ENCODE results near the gene PLEKHM3.
"Not testable (repeated sequence)": the region's sequence is repeated elsewhere in the genome, so short reads cannot be mapped to it uniquely, and the experiment has no call there.

The PLEKHM3 gene

DNA sequence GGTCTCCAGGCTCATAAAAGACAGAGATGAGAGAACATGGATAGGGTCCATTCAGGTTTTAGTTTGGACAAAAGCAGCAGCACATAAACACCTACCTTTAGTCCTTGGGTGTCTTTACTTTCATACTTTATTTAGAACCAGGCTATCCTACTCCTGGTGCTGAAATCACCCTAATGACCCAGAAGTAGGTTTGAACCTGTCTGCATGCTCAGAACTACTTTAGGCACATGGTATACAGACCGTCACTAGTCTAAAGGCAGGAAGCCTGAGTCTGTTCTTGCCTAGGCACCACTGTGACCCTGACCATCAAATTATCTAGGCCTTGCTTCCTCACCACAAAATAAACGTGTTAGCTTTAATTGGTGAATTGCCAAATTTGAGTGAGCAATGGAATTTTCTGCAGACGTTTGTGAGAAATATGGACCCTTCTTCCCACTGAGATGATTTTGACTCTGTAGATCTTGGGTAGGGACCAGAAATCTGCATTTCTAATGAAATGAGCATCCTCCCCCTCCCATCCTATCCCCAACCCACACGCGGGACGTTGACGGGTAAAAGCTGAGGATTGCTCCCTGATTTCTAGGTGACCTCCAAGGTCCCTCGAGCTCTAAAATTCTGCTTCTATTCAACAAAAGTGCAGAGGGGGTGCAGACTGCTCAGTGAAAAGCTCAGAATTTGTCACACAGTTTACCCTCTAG is 75.1 kb downstream of the PLEKHM3 start:
- H3K36me3 Mint-ChIP-seq (ENCODE audit: insufficient read depth), result peaks cover 2% of the 10 kb centered on the region
- H3K9me3 Mint-ChIP-seq, result no peaks in the 10 kb centered on the region
- H3K4me3 Mint-ChIP-seq, result no peak overlapping the region
- ATAC-seq (replicated peaks; ENCODE audit: extremely low read depth, poor library complexity, severe bottlenecking) (no peak), DNase-seq (ENCODE audit: low spot score in 2 of 2) (no peak)
- no peaks in the 10 kb centered on the region for H3K27me3 Mint-ChIP-seq
- H3K4me1 Mint-ChIP-seq, result peaks cover 9% of the 10 kb centered on the region
- no peak overlapping the region for H3K27ac Mint-ChIP-seq (ENCODE audit: low read depth)

- not testable (repeated sequence) for H3K27ac Mint-ChIP-seq (ENCODE audit: low read depth); H3K9me3 Mint-ChIP-seq; H3K4me3 Mint-ChIP-seq; H3K4me1 Mint-ChIP-seq; H3K27me3 Mint-ChIP-seq; H3K36me3 Mint-ChIP-seq (ENCODE audit: insufficient read depth); DNase-seq (ENCODE audit: low spot score in 2 of 2); ATAC-seq (replicated peaks; ENCODE audit: extremely low read depth, poor library complexity, severe bottlenecking)
These were observed 76.1 kb downstream of the PLEKHM3 start for GRCh38 chr2:207949245-207949644.

- Mint-ChIP-seq H3K27ac (ENCODE audit: low read depth) (no peak overlapping the region), H3K4me3 (no peak overlapping the region)
These were observed 80.2 kb downstream of the PLEKHM3 start for GRCh38 chr2:207944979-207945600.

DNA sequence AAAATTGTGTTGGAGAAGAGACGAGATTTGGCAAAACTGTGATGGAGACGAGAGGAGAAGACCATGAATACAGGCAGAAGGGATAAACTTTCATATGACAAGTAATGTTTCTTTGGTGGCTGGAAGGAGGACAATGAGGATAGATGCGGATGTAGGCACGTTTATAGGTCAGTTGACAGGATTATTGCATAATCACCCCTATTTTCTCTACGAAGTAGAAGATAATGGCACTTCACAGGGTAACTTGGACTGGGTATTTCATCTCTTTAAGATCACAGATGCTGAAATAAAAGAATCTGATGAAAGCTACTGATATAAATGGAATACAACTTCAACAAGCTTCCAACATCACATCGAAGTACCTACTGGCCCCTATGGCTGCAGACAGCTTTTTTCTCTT is 81.0 kb downstream of the PLEKHM3 start:
- DNase-seq (ENCODE audit: low spot score in 2 of 2) (no peak), ATAC-seq (replicated peaks; ENCODE audit: extremely low read depth, poor library complexity, severe bottlenecking) (no peak)
- H3K4me1 Mint-ChIP-seq, result peaks cover 7% of the 10 kb centered on the region
- no peak overlapping the region for H3K4me3 Mint-ChIP-seq
- peaks cover 4% of the 10 kb centered on the region for H3K36me3 Mint-ChIP-seq (ENCODE audit: insufficient read depth)
- H3K27ac Mint-ChIP-seq (ENCODE audit: low read depth), result no peak overlapping the region
- H3K27me3 Mint-ChIP-seq, result no peaks in the 10 kb centered on the region
- H3K9me3 Mint-ChIP-seq, result no peaks in the 10 kb centered on the region

More at GRCh38 chr2:207944979-207945600, 80.2 kb downstream of the PLEKHM3 start:
- ATAC-seq (replicated peaks; ENCODE audit: extremely low read depth, poor library complexity, severe bottlenecking) (no peak), DNase-seq (ENCODE audit: low spot score in 2 of 2) (no peak)
- Mint-ChIP-seq H3K4me1 (peaks cover 7% of the 10 kb centered on the region), H3K27me3 (no peaks in the 10 kb centered on the region), H3K36me3 (ENCODE audit: insufficient read depth) (peaks cover 4% of the 10 kb centered on the region), H3K9me3 (no peaks in the 10 kb centered on the region)

GRCh38 chr2:207939342-207940108 is 85.8 kb downstream of the PLEKHM3 start:
- Mint-ChIP-seq H3K36me3 (ENCODE audit: insufficient read depth) (peaks cover 2% of the 10 kb centered on the region), H3K9me3 (no peaks in the 10 kb centered on the region), H3K27ac (ENCODE audit: low read depth) (no peak overlapping the region), H3K4me3 (no peak overlapping the region), H3K4me1 (peaks cover 12% of the 10 kb centered on the region), H3K27me3 (no peaks in the 10 kb centered on the region)
- ATAC-seq (replicated peaks; ENCODE audit: extremely low read depth, poor library complexity, severe bottlenecking), result no peak
- DNase-seq (ENCODE audit: low spot score in 2 of 2), result no peak

- H3K36me3 Mint-ChIP-seq (ENCODE audit: insufficient read depth), result peaks cover 2% of the 10 kb centered on the region
- no peaks in the 10 kb centered on the region for H3K27me3 Mint-ChIP-seq
- no peaks in the 10 kb centered on the region for H3K9me3 Mint-ChIP-seq
- no peak overlapping the region for H3K4me3 Mint-ChIP-seq
- H3K4me1 Mint-ChIP-seq, result peaks cover 12% of the 10 kb centered on the region
- no peak for ATAC-seq (replicated peaks; ENCODE audit: extremely low read depth, poor library complexity, severe bottlenecking)
- DNase-seq (ENCODE audit: low spot score in 2 of 2), result no peak
- no peak overlapping the region for H3K27ac Mint-ChIP-seq (ENCODE audit: low read depth)
These were observed 86.4 kb downstream of the PLEKHM3 start for GRCh38 chr2:207938886-207939285.

DNA sequence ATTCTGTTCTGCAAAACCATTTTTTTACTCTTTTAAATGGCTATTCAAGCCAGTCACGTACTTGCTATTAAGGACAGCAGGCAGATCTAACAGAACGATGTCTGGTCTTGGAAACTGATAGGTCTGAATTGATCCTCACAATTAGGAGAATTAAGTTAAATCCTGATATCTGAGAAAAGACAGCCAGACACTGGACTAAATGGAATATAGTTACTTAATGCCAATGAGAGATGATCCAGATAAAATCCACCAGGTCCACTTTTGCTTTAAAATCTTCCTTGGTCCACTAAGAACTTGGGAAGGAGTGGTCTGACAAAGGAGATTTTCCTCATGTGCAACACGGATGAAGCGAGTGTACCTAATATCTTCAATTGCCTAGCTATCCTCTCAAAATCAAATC is 86.9 kb downstream of the PLEKHM3 start:
- H3K4me1 Mint-ChIP-seq, result peaks cover 12% of the 10 kb centered on the region

GRCh38 chr2:207937823-207938222 is 87.5 kb downstream of the PLEKHM3 start:
- H3K4me1 Mint-ChIP-seq, result peaks cover 12% of the 10 kb centered on the region
- ATAC-seq (replicated peaks; ENCODE audit: extremely low read depth, poor library complexity, severe bottlenecking), result no peak
- H3K9me3 Mint-ChIP-seq, result no peaks in the 10 kb centered on the region
- no peaks in the 10 kb centered on the region for H3K27me3 Mint-ChIP-seq
- H3K4me3 Mint-ChIP-seq, result no peak overlapping the region
- H3K27ac Mint-ChIP-seq (ENCODE audit: low read depth), result no peak overlapping the region
- H3K36me3 Mint-ChIP-seq (ENCODE audit: insufficient read depth), result peaks cover 4% of the 10 kb centered on the region
- DNase-seq (ENCODE audit: low spot score in 2 of 2), result no peak

More for the DNA sequence above, 86.9 kb downstream of the PLEKHM3 start:
- no peaks in the 10 kb centered on the region for H3K27me3 Mint-ChIP-seq
- no peak for DNase-seq (ENCODE audit: low spot score in 2 of 2)
- no peak overlapping the region for H3K27ac Mint-ChIP-seq (ENCODE audit: low read depth)
- H3K36me3 Mint-ChIP-seq (ENCODE audit: insufficient read depth), result peaks cover 4% of the 10 kb centered on the region
- ATAC-seq (replicated peaks; ENCODE audit: extremely low read depth, poor library complexity, severe bottlenecking), result no peak
- H3K9me3 Mint-ChIP-seq, result no peaks in the 10 kb centered on the region
- H3K4me3 Mint-ChIP-seq, result no peak overlapping the region

GRCh38 chr2:207937253-207937652 is 88.1 kb downstream of the PLEKHM3 start:
- Mint-ChIP-seq H3K36me3 (ENCODE audit: insufficient read depth) (peaks cover 2% of the 10 kb centered on the region), H3K4me1 (peaks cover 12% of the 10 kb centered on the region), H3K27ac (ENCODE audit: low read depth) (no peak overlapping the region), H3K4me3 (no peak overlapping the region), H3K27me3 (no peaks in the 10 kb centered on the region), H3K9me3 (no peaks in the 10 kb centered on the region)
- DNase-seq (ENCODE audit: low spot score in 2 of 2), result no peak
- no peak for ATAC-seq (replicated peaks; ENCODE audit: extremely low read depth, poor library complexity, severe bottlenecking)

DNA sequence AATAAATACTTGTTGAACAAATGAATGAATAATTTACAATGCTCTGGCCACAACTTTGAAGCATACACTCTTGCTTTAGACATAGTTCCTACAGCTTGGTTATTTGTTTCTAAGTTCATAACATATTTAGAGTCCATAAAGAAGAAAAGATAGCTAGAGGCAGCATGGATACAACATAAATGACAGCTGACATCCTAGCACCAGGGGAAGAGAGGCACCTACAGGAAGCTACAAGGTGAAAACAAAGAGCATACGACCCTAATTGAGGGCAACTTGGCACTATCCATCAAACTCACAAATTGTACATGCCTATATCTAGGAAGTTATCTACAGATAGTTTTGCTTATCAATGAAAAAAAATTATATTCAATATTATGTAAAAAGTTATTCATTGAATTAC is 88.9 kb downstream of the PLEKHM3 start:
- ATAC-seq (replicated peaks; ENCODE audit: extremely low read depth, poor library complexity, severe bottlenecking), result no peak
- no peak for DNase-seq (ENCODE audit: low spot score in 2 of 2)
- peaks cover 3% of the 10 kb centered on the region for H3K36me3 Mint-ChIP-seq (ENCODE audit: insufficient read depth)
- no peak overlapping the region for H3K27ac Mint-ChIP-seq (ENCODE audit: low read depth)
- no peak overlapping the region for H3K4me3 Mint-ChIP-seq
- peaks cover 9% of the 10 kb centered on the region for H3K4me1 Mint-ChIP-seq
- H3K27me3 Mint-ChIP-seq, result no peaks in the 10 kb centered on the region
- H3K9me3 Mint-ChIP-seq, result no peaks in the 10 kb centered on the region

- no peaks in the 10 kb centered on the region for H3K9me3 Mint-ChIP-seq
- H3K4me1 Mint-ChIP-seq, result peaks cover 5% of the 10 kb centered on the region
- ATAC-seq (replicated peaks; ENCODE audit: extremely low read depth, poor library complexity, severe bottlenecking), result no peak
- no peak overlapping the region for H3K27ac Mint-ChIP-seq (ENCODE audit: low read depth)
- DNase-seq (ENCODE audit: low spot score in 2 of 2), result no peak
- no peaks in the 10 kb centered on the region for H3K27me3 Mint-ChIP-seq
- H3K36me3 Mint-ChIP-seq (ENCODE audit: insufficient read depth), result peaks cover 5% of the 10 kb centered on the region
- no peak overlapping the region for H3K4me3 Mint-ChIP-seq
These were observed 89.3 kb downstream of the PLEKHM3 start for GRCh38 chr2:207935991-207936370.

DNA sequence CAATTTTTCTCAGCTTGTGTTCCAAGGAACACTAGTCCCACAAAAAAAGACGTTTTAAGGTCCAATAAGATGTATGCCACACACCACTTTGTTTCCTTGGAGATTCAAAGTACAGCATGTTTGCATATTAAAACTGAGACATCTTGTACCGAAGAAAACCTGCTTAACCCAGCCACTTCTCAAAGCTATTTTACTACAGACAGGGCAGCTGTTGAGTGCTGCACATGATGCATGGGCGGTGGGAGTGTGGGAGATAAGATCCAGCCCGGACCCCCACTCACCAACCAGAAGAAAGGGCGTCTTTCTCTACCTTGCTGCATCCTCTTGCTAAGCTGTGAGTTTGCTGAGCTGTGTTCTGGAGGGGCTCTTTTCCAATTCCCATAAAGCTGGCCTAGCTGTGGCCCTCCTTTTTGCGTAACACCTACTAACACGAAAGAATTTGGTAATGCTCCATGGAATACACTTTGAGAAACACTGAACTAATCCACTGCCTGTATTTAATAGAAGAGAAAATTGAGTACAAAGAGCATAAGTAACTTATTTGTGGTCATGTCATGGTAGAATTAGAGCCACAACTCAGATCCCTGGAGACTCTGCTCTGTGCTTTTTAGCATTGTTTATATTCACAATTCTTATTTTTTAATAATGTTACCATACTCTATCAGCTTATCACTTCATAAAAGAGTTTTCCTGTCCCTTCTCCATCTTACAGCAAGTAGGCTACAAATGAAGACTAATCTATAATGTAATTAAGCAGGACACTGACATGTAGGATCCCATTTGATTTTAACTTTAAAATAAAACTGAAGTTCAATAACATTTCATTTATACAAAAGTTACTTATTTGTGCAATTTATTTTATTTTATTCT is 90.0 kb downstream of the PLEKHM3 start:
- DNase-seq (ENCODE audit: low spot score in 2 of 2) (no peak), ATAC-seq (replicated peaks; ENCODE audit: extremely low read depth, poor library complexity, severe bottlenecking) (no peak)
- H3K4me1 Mint-ChIP-seq, result peaks cover 5% of the 10 kb centered on the region
- H3K36me3 Mint-ChIP-seq (ENCODE audit: insufficient read depth), result peaks cover 8% of the 10 kb centered on the region
- no peaks in the 10 kb centered on the region for H3K27me3 Mint-ChIP-seq
- H3K9me3 Mint-ChIP-seq, result no peaks in the 10 kb centered on the region
- H3K4me3 Mint-ChIP-seq, result no peak overlapping the region
- no peak overlapping the region for H3K27ac Mint-ChIP-seq (ENCODE audit: low read depth)
